B cell (primary cell): Measurements from ENCODE around the gene IL31. TPM values are rescaled to one million over a fixed set of nuclear protein-coding genes. Genes with fewer than 3 reads are reported as not detected.

Experiments
- ATAC-seq: fragments of 200-7000 bp; cut with Tn5 transposase; one replicate; pipeline ENCODE4 v1.10.0; 2021; ENCODE audit warnings: low read depth, mild to moderate bottlenecking, moderate number of reproducible peaks, moderate library complexity
- CTCF ChIA-PET: fragments of 350-600 bp; sonication (Branson Sonifier 250); formaldehyde crosslinking; loops from one replicate; lab custom pipeline; 2021; ENCODE audit warnings: antibody characterized with exemption, inconsistent platforms; lab: Charles Lee
- POLR2A ChIA-PET: fragments of 350-600 bp; sonication (Branson Sonifier 250); formaldehyde crosslinking; loops from one replicate; lab custom pipeline; 2021; ENCODE audit warnings: antibody characterized with exemption; lab: Charles Lee
- DNase-seq: peaks from one replicate; pipeline ENCODE4 v3.0.0; 2013
- H2AFZ ChIP-seq: 2 replicates; pipeline ENCODE4 v1.6.1; 2012; ENCODE audit warnings: mild to moderate bottlenecking, low read depth, low read length; ENCODE audit not compliant: insufficient read depth, poor library complexity, severe bottlenecking
- H3K27ac ChIP-seq, 2 donors: 1 replicate in 1 of 2; 2 replicates in 1 of 2; pipeline ENCODE4 v1.5.1; 2012 to 2013; ENCODE audit warnings: low read length in 2 of 2, mild to moderate bottlenecking in 2 of 2, moderate library complexity in 1 of 2
- H3K27me3 ChIP-seq, 4 experiments: fragments of 200-600 bp in 1 of 4; sonication (generic) in 1 of 4; replicated peaks in 1 of 4; 1 replicate in 2 of 4; 2 replicates in 2 of 4; pipeline versions ENCODE4 v1.6.1 to v1.7.0; 2013 to 2016; ENCODE audit warnings: low read length in 3 of 4, mild to moderate bottlenecking in 2 of 4, mixed read lengths in 1 of 4, moderate library complexity in 1 of 4; ENCODE audit not compliant: insufficient read depth in 4 of 4, control insufficient read depth in 3 of 4; ENCODE audit errors: control extremely low read depth in 1 of 4
- H3K36me3 ChIP-seq, 2 experiments: replicated peaks in 1 of 2; 1 replicate in 1 of 2; 2 replicates in 1 of 2; pipeline versions ENCODE4 v1.6.1 to v1.7.1; 2013; ENCODE audit warnings: low read length in 1 of 2; ENCODE audit not compliant: insufficient read depth in 2 of 2, control insufficient read depth in 1 of 2; ENCODE audit errors: control extremely low read depth in 1 of 2, extremely low read depth in 1 of 2
- H3K4me1 ChIP-seq, 2 donors: fragments of 200-600 bp in 1 of 2; sonication (generic) in 1 of 2; 1 replicate in 1 of 2; 2 replicates in 1 of 2; pipeline versions ENCODE4 v1.5.1 to v1.6.1; 2013 to 2017; ENCODE audit warnings: low read length in 2 of 2; ENCODE audit not compliant: control insufficient read depth in 2 of 2, insufficient read depth in 2 of 2
- H3K4me2 ChIP-seq: replicated peaks from 2 replicates; pipeline ENCODE3; 2012; ENCODE audit warnings: mild to moderate bottlenecking, low read depth, low read length; ENCODE audit not compliant: poor library complexity, severe bottlenecking
- H3K4me3 ChIP-seq, 5 experiments: fragments of 200-600 bp in 1 of 5; sonication (generic) in 1 of 5; 1 replicate in 3 of 5; 2 replicates in 2 of 5; pipeline versions ENCODE4 v1.5.1 to v1.7.0; 2011 to 2016; ENCODE audit warnings: low read length in 4 of 5, mild to moderate bottlenecking in 4 of 5, low read depth in 2 of 5, control low read depth in 1 of 5, moderate library complexity in 1 of 5; ENCODE audit not compliant: insufficient read depth in 1 of 5; ENCODE audit errors: control extremely low read depth in 1 of 5, extremely low read depth in 1 of 5
- H3K79me2 ChIP-seq: fragments of 200-600 bp; sonication (generic); one replicate; pipeline ENCODE4 v1.6.0; 2016; ENCODE audit warnings: low read length; ENCODE audit not compliant: control insufficient read depth, insufficient read depth
- H3K9ac ChIP-seq: fragments of 200-600 bp; sonication (generic); 2 replicates; pipeline ENCODE4 v1.6.1; 2017; ENCODE audit warnings: mild to moderate bottlenecking, low read length, moderate library complexity
- H3K9me3 ChIP-seq, 3 donors: one replicate each; pipeline versions ENCODE4 v1.6.1 to v1.7.1; 2013; ENCODE audit warnings: low read length in 2 of 3; ENCODE audit not compliant: control insufficient read depth in 2 of 3, insufficient read depth in 1 of 3; ENCODE audit errors: control extremely low read depth in 1 of 3
- H4K20me1 ChIP-seq: 2 replicates; pipeline ENCODE4 v1.6.0; 2012; ENCODE audit warnings: mild to moderate bottlenecking, low read length; ENCODE audit not compliant: insufficient read depth, control insufficient read depth, poor library complexity, severe bottlenecking
- H3K27ac Mint-ChIP-seq: one replicate; pipeline ENCODE4 v1.8.0; 2021; ENCODE audit warnings: mixed read lengths
- H3K27me3 Mint-ChIP-seq: one replicate; pipeline ENCODE4 v1.8.0; 2021; ENCODE audit warnings: mixed read lengths
- H3K4me1 Mint-ChIP-seq: one replicate; pipeline ENCODE4 v1.8.0; 2021; ENCODE audit warnings: mixed read lengths
- H3K4me3 Mint-ChIP-seq: one replicate; pipeline ENCODE4 v1.8.0; 2021; ENCODE audit warnings: mixed read lengths
- H3K9me3 Mint-ChIP-seq: one replicate; pipeline ENCODE4 v1.8.0; 2022; ENCODE audit warnings: mixed read lengths; ENCODE audit not compliant: insufficient read depth
- CTCF ChIP-seq: fragments of 200-600 bp; IDR thresholded peaks from one replicate; pipeline ENCODE4 v1.8.0; 2022; ENCODE audit warnings: antibody characterized with exemption, mild to moderate bottlenecking
- EZH2 ChIP-seq: IDR thresholded peaks from 2 replicates; pipeline ENCODE4 v1.6.1; 2012; ENCODE audit warnings: borderline replicate concordance, low read depth, mild to moderate bottlenecking, moderate library complexity, low read length; ENCODE audit not compliant: insufficient read depth, poor library complexity, severe bottlenecking
- WGBS: methylation state at CpG from one replicate; pipeline ENCODE4 v1.1.5; 2013; ENCODE audit warnings: missing lambda C conversion rate; ENCODE audit not compliant: insufficient coverage; 5-methylcytosine and 5-hydroxymethylcytosine counted together
- intact Hi-C: fragments of 100-400 bp; cut with micrococcal nuclease; formaldehyde crosslinking; loops from one replicate; pipeline ENCODE4 v1.10.0; 2022
- polyA plus RNA-seq: library from polyadenylated mRNA; depleted of rRNA; stranded (reverse); fragments of >200 nt; gene quantifications from 2 replicates; pipeline ENCODE4 v1.2.3, GENCODE V29; 2012
- total RNA-seq, 2 donors: library from RNA; stranded (reverse); fragments of 120-200 nt in 1 of 2; gene quantifications; 1 replicate in 1 of 2; 2 replicates in 1 of 2; pipeline versions ENCODE4 v1.2.3 to v1.2.4, GENCODE V29; 2013 to 2022

Gene IL31
- total and polyA plus RNA-seq, 2 donors (not counting 1 experiment from before 2014, with no cell fraction given), result not detected

- no peaks in the 10 kb centered on the region for H3K9me3 ChIP-seq
- no peaks in the 10 kb centered on the region for H3K27me3 Mint-ChIP-seq
- H3K4me3 ChIP-seq, result no peak overlapping the region
- no peaks in the 10 kb centered on the region for H3K9me3 Mint-ChIP-seq
- peaks cover 7 to 9% of the 10 kb centered on the region in 2 donors for H3K4me1 ChIP-seq
- H3K27ac ChIP-seq, result no peak overlapping the region
- no peak overlapping the region for H3K9ac ChIP-seq
- H3K4me2 ChIP-seq, result no peak overlapping the region
- WGBS, result 91% methylated on average over 13 of the region's 13 CpGs
- peaks cover 10% of the 10 kb centered on the region for H3K4me1 Mint-ChIP-seq
- ChIA-PET CTCF (interaction anchor here (1.4 to 9.7 kb wide), 3 partner anchors 63 to 210 kb away, joined by 4 to 154 read pairs (median 5); partner anchors contain the start of gene CFAP251), POLR2A (no interaction called here)
- H3K4me3 Mint-ChIP-seq, result no peak overlapping the region
- H3K79me2 ChIP-seq, result peaks cover 45% of the 10 kb centered on the region
- TF ChIP-seq CTCF (no peak), EZH2 (no peak)
- H2AFZ ChIP-seq, result no peak overlapping the region
- H3K36me3 ChIP-seq, result peaks cover 4 to 53% of the 10 kb centered on the region in 2 experiments
- no peaks in the 10 kb centered on the region for H3K27me3 ChIP-seq
- intact Hi-C loops, result no loop called here
- H4K20me1 ChIP-seq, result peaks cover 54% of the 10 kb centered on the region
- ATAC-seq (no peak), DNase-seq (no peak)
- no peak overlapping the region for H3K27ac Mint-ChIP-seq
Measured at GRCh38 chr12:122127839-122128238, 46.2 kb downstream of the IL31 start.

- DNase-seq (no peak), ATAC-seq (no peak)
- CTCF ChIA-PET, result interaction anchor here (0.6 to 9.7 kb wide), 3 partner anchors 42 to 71 kb away, joined by 3 to 154 read pairs (median 4); no protein-coding TSS in a partner anchor
- no peak overlapping the region for H3K4me3 Mint-ChIP-seq
- TF ChIP-seq EZH2, result no peak
- no peak for TF ChIP-seq CTCF
- H2AFZ ChIP-seq, result no peak overlapping the region
- peaks cover 12% of the 10 kb centered on the region for H3K4me1 Mint-ChIP-seq
- H3K27ac Mint-ChIP-seq, result no peak overlapping the region
- no peak overlapping the region for H3K9ac ChIP-seq
- peaks cover 7 to 10% of the 10 kb centered on the region in 2 donors for H3K4me1 ChIP-seq
- H3K9me3 ChIP-seq, result no peaks in the 10 kb centered on the region
- intact Hi-C loops, result no loop called here
- H4K20me1 ChIP-seq, result peaks cover 62% of the 10 kb centered on the region
- no peaks in the 10 kb centered on the region for H3K27me3 Mint-ChIP-seq
- H3K4me2 ChIP-seq, result no peak overlapping the region
- H3K9me3 Mint-ChIP-seq, result no peaks in the 10 kb centered on the region
- 92% methylated on average over 13 of the region's 15 CpGs for WGBS
- H3K27me3 ChIP-seq, result no peaks in the 10 kb centered on the region
- H3K79me2 ChIP-seq, result peaks cover 54% of the 10 kb centered on the region
- H3K27ac ChIP-seq, result no peak overlapping the region
- POLR2A ChIA-PET, result no interaction called here
- peaks cover 2 to 45% of the 10 kb centered on the region in 2 experiments for H3K36me3 ChIP-seq
- H3K4me3 ChIP-seq, result no peak overlapping the region
Measured at GRCh38 chr12:122126713-122127597, 47.1 kb downstream of the IL31 start.
